Coronary artery (tissue), 2 donors: ENCODE results near the gene GOSR2.
"Not testable (repeated sequence)": the region's sequence is repeated elsewhere in the genome, so short reads cannot be mapped to it uniquely, and the experiment has no call there.

Experiments used
- DNase-seq: peaks from one replicate; pipeline ENCODE4 v3.0.0-alpha.2; 2017; ENCODE audit warnings: low spot score
- H3K27ac ChIP-seq, 2 donors: fragments of 200-600 bp; sonication (generic); one replicate each; pipeline ENCODE4 v1.5.1; 2016 to 2019
- H3K4me3 ChIP-seq: fragments of 200-600 bp; sonication (generic); 2 replicates; pipeline ENCODE4 v1.5.1; 2016; ENCODE audit warnings: mild to moderate bottlenecking, moderate library complexity
- TF ChIP-seq, protein P1 (sequence below): fragments of 200-600 bp; sonication (generic); IDR thresholded peaks from one replicate; pipeline ENCODE4 v1.5.1; 2019; ENCODE audit warnings: antibody characterized with exemption

The GOSR2 gene

GRCh38 chr17:46916211-46916610 lies 6.7 kb upstream of the GOSR2 start:
- Histone ChIP-seq H3K4me3 (no peak overlapping the region), H3K27ac (no peak overlapping the region)
- TF ChIP-seq, protein P1, sequence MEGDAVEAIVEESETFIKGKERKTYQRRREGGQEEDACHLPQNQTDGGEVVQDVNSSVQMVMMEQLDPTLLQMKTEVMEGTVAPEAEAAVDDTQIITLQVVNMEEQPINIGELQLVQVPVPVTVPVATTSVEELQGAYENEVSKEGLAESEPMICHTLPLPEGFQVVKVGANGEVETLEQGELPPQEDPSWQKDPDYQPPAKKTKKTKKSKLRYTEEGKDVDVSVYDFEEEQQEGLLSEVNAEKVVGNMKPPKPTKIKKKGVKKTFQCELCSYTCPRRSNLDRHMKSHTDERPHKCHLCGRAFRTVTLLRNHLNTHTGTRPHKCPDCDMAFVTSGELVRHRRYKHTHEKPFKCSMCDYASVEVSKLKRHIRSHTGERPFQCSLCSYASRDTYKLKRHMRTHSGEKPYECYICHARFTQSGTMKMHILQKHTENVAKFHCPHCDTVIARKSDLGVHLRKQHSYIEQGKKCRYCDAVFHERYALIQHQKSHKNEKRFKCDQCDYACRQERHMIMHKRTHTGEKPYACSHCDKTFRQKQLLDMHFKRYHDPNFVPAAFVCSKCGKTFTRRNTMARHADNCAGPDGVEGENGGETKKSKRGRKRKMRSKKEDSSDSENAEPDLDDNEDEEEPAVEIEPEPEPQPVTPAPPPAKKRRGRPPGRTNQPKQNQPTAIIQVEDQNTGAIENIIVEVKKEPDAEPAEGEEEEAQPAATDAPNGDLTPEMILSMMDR = no peak
- no peak for DNase-seq

DNA sequence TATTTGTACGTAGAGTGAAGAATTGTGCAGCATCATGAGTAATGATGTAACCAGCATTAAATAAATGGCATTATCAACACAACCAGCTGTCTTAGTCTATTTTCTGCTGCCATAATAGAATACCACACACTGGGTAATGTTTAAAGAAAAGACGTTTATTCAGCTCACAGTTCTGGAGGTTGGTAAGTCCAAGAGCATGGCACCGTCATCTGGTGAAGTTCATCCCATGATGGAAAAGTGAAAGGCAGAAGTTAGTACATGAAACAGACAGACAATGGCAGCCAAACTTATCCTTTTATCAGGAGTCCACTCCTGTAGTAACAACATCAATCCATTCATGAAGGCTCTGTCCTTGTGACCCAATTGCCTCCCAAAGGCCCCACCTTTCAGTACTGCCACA lies 6.3 kb upstream of the GOSR2 start:
- no peak overlapping the region for H3K27ac ChIP-seq
- no peak overlapping the region for H3K4me3 ChIP-seq
- TF ChIP-seq, protein P1 = no peak
- DNase-seq = no peak

- H3K27ac ChIP-seq = no peak overlapping the region
- DNase-seq = no peak
- TF ChIP-seq, protein P1 = no peak
- no peak overlapping the region for H3K4me3 ChIP-seq
Observed at GRCh38 chr17:46917041-46917440, 5.9 kb upstream of the GOSR2 start.

GRCh38 chr17:46917516-46917915 lies 5.4 kb upstream of the GOSR2 start:
- TF ChIP-seq, protein P1 = no peak
- H3K4me3 ChIP-seq = no peak overlapping the region
- no peak for DNase-seq
- H3K27ac ChIP-seq = no peak overlapping the region

GRCh38 chr17:46921962-46922361 lies 998 bp upstream of the GOSR2 start:
- peak overlapping the region; percentile 96 for H3K4me3 ChIP-seq
- DNase-seq, H3K27ac ChIP-seq: not testable (repeated sequence)

GRCh38 chr17:46922487-46922803 lies 515 bp upstream of the GOSR2 start:
- TF ChIP-seq, protein P1 = no peak
- no peak for DNase-seq
- peak overlapping the region; percentile 96 for H3K4me3 ChIP-seq
- H3K27ac ChIP-seq = peak overlapping the region; percentile 89 to 91

GRCh38 chr17:46925185-46925868 lies 2.4 kb downstream of the GOSR2 start:
- Histone ChIP-seq H3K4me3 (no peak overlapping the region), H3K27ac (no peak overlapping the region)
- DNase-seq = no peak

More at GRCh38 chr17:46925185-46925868, 2.4 kb downstream of the GOSR2 start:
- TF ChIP-seq, protein P1 = no peak
